Brain microvascular endothelial cell (primary cell): ENCODE data around the gene SSTR1.

ENCODE experiments used
- DNase-seq: peaks from one replicate; pipeline ENCODE4 v3.0.0-alpha.2; 2020
- H3K27ac ChIP-seq: fragments of 250-450 bp; sonication (Bioruptor Pico); 2 replicates; pipeline ENCODE4 v1.5.1; 2020; ENCODE audit warnings: mild to moderate bottlenecking, moderate library complexity
- H3K27me3 ChIP-seq: fragments of 250-450 bp; sonication (Bioruptor Pico); replicated peaks from 2 replicates; pipeline ENCODE4 v1.5.1; 2020; ENCODE audit warnings: mild to moderate bottlenecking
- H3K36me3 ChIP-seq: fragments of 250-450 bp; sonication (Bioruptor Pico); replicated peaks from 2 replicates; pipeline ENCODE4 v1.5.1; 2020; ENCODE audit warnings: mild to moderate bottlenecking
- H3K4me3 ChIP-seq: 2 replicates; pipeline ENCODE4 v1.5.1; 2011; ENCODE audit warnings: low read depth, mild to moderate bottlenecking, control low read depth, low read length, moderate library complexity
- in situ Hi-C: cut with HindIII; loops from 2 replicates; pipeline ENCODE4 v1.10.0; 2017; ENCODE audit warnings: low sequenced_read_pairs, low pct_ligation_motif_present
- TF ChIP-seq, protein P1 (sequence below): IDR thresholded peaks from 2 replicates; pipeline ENCODE4 v1.5.1; 2011; ENCODE audit warnings: low read depth, mild to moderate bottlenecking, moderate library complexity, low read length, control low read depth, inconsistent platforms; ENCODE audit errors: missing control alignments

SSTR1 gene, protein sequence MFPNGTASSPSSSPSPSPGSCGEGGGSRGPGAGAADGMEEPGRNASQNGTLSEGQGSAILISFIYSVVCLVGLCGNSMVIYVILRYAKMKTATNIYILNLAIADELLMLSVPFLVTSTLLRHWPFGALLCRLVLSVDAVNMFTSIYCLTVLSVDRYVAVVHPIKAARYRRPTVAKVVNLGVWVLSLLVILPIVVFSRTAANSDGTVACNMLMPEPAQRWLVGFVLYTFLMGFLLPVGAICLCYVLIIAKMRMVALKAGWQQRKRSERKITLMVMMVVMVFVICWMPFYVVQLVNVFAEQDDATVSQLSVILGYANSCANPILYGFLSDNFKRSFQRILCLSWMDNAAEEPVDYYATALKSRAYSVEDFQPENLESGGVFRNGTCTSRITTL

DNA sequence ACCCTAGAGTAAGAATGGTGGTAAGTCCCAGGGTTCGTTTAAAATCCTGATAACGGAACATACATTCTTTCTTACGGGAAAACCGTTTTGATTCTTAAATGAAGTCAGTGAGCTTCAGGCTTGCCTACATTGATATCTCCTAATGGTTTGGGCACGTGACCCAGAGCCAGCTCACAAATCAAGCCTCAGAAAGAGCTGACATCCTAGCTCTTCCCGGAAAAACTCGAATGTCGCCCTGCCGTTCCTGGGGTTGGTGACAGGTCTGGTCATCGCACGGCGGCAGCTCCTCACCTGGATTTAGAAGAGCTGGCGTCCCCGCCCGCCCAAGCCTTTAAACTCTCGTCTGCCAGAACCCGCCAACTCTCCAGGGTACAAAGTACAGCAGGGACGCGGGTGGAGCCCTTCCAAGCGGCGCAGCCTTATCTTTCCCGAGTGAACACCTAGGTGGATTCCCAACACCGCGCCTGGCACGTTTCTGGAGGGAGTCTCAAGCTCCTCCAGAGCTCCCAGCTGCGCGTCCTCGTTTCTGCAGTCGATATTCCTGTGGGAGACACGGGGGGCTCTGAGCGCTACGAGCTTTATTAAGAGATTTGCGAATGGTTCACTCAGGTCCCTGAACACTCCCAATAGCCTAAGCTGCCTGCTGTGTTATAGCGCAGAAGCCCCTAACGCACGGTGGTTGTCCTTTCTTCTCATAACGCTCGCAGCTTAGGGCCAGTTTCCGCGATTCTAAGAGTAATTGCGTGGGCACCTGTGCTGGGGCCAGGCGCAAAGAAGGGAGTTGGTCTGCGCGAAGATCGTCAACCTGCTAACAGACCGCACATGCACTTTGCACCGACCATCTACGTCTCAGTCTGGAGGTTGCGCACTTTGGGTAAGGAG lies at the start of gene SSTR1:
SSTR1 (plus strand) TSS at position 169 of the 882 bp plus-strand sequence. CDS start 1,486 bp downstream, outside the sequence.
- no peak for DNase-seq
- Histone ChIP-seq H3K36me3 (no peaks in the 10 kb centered on the region), H3K27ac (no peak within 1 kb of the TSS), H3K4me3 (peak within 1 kb of the TSS; percentile 9), H3K27me3 (peaks cover 26% of the 10 kb centered on the region)
- TF ChIP-seq, protein P1, sequence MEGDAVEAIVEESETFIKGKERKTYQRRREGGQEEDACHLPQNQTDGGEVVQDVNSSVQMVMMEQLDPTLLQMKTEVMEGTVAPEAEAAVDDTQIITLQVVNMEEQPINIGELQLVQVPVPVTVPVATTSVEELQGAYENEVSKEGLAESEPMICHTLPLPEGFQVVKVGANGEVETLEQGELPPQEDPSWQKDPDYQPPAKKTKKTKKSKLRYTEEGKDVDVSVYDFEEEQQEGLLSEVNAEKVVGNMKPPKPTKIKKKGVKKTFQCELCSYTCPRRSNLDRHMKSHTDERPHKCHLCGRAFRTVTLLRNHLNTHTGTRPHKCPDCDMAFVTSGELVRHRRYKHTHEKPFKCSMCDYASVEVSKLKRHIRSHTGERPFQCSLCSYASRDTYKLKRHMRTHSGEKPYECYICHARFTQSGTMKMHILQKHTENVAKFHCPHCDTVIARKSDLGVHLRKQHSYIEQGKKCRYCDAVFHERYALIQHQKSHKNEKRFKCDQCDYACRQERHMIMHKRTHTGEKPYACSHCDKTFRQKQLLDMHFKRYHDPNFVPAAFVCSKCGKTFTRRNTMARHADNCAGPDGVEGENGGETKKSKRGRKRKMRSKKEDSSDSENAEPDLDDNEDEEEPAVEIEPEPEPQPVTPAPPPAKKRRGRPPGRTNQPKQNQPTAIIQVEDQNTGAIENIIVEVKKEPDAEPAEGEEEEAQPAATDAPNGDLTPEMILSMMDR: no peak
- in situ Hi-C loops: no loop called here

DNA sequence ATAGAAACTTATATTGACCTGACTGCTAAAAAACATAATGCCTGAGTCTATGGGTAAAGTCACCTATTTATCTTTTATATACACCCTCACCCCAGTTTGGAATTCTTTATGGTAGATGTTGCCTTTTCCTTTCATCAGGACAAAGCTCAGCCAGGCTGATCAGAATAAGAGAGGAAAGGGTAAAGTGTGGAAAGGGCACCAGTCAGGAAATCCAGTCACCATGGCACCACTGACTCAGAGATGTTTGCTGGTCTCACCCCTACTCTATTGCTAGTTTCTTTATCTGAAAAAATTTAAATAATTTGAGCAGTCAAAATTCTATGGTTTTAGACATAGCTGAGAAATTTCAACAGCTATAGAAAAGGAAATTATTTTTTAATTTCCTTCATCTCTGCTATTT lies 49.2 kb upstream of the SSTR1 start:
- TF ChIP-seq, protein P1: no peak
- H3K4me3 ChIP-seq: no peak overlapping the region
- no peak for DNase-seq
- no peaks in the 10 kb centered on the region for H3K36me3 ChIP-seq
- no peaks in the 10 kb centered on the region for H3K27me3 ChIP-seq
- in situ Hi-C loops: no loop called here
- H3K27ac ChIP-seq: no peak overlapping the region

DNA sequence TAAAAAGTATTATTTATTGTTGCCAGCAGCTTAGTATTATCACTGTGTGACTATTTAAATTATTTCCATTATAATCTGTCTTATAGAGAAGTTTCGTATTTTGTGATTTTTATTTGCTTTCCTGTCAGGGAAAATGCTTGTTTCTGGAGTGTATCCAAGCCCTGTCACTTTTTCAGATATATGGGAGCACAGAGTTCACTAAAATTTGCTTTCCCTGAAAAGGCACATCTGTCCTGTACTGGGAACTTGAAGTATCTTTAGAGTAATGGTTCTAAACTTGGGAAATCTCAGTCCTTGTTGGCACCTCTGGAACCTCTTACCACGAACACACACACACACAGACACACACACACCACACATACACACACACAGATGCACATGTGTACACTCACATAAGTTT lies 39.3 kb upstream of the SSTR1 start:
- Histone ChIP-seq H3K36me3 (no peaks in the 10 kb centered on the region), H3K27ac (no peak overlapping the region), H3K27me3 (no peaks in the 10 kb centered on the region), H3K4me3 (no peak overlapping the region)
- in situ Hi-C loops: no loop called here
- TF ChIP-seq, protein P1: no peak
- DNase-seq: no peak

DNA sequence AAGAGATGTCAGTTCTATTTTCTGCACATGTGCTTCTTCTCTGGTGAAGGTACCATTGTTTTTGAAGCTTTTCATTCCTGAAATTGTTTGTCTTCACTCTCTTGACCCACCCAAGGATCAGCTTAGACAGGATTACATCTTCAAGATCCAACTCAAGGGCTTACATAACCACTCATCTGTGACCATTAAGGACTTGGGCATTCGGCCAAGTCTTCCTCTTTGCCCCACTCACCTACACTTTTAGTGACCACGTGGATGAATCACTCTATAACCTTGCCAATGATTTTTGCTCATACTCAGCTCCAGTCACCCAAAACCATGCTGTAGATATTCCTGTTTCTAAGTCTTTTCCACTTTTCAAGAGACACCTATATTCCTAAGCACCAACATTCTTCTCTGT lies 36.5 kb upstream of the SSTR1 start:
- Histone ChIP-seq H3K4me3 (no peak overlapping the region), H3K36me3 (no peaks in the 10 kb centered on the region), H3K27ac (no peak overlapping the region), H3K27me3 (no peaks in the 10 kb centered on the region)
- TF ChIP-seq, protein P1: no peak
- in situ Hi-C loops: no loop called here
- no peak for DNase-seq

DNA sequence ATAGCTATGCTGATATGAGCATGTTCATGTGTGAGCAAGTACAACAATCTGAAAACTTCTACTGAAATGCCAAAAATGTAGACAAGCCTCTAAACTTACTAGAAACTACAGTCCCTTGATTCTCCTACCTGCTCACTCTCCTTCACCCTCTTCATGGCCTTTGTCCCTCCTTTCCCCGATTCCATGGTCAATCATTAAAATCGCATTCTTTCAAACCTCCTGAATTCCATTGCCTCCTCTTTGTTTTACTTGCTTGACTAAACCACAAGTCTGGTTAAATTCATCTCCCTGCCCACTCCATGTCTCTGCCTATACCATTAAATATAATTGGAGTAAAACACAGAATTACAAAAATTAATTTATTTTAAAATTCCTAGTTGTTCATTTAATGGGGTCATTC lies 33.0 kb upstream of the SSTR1 start:
- Histone ChIP-seq H3K27ac (no peak overlapping the region), H3K36me3 (no peaks in the 10 kb centered on the region), H3K27me3 (no peaks in the 10 kb centered on the region), H3K4me3 (no peak overlapping the region)
- TF ChIP-seq, protein P1: no peak
- in situ Hi-C loops: no loop called here
- no peak for DNase-seq
